NCI-H146 treated with DMSO at 0.1 percent for 48 hours (cell line): ENCODE results near the gene DRGX.

Experiments used
- DNase-seq: peaks from one replicate; lab custom pipeline; 2025; ENCODE audit not compliant: unreplicated experiment; lab: John Stamatoyannopoulos, UW

The DRGX gene

GRCh38 chr10:49322371-49323170 is 73.3 kb downstream of the DRGX start:
- DNase-seq = no peak

- DNase-seq = no peak
Observed at GRCh38 chr10:49321021-49321420, 74.9 kb downstream of the DRGX start.

- DNase-seq = no peak
Observed at GRCh38 chr10:49320191-49320590, 75.7 kb downstream of the DRGX start.

DNA sequence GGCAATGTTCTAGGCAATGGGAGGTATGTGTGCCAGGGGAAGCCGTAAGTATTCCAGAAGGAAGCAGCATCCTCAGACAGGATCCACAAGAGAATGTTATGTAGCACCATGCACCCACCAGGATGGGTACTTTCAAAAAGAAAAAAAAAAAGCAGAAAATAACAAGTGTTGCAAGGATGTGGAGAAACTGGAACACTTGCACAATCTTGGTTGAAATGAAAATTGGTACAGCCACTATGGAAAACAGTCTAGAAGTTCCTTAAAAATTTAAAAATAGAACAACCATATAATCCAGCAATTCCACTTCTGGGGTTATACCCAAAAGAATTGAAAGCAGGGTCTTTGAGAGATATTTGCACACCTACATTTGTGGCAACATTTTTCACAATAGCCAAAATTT is 76.7 kb downstream of the DRGX start:
- no peak for DNase-seq

GRCh38 chr10:49318755-49319154 is 77.1 kb downstream of the DRGX start:
- no peak for DNase-seq

GRCh38 chr10:49318028-49318427 is 77.9 kb downstream of the DRGX start:
- no peak for DNase-seq

GRCh38 chr10:49314806-49315205 is 81.1 kb downstream of the DRGX start:
- DNase-seq = no peak
